ENCODE data around the gene SPRED2.
"Not testable (repeated sequence)": the region's sequence is repeated elsewhere in the genome, so short reads cannot be mapped to it uniquely, and the experiment has no call there.

Gene SPRED2

DNA sequence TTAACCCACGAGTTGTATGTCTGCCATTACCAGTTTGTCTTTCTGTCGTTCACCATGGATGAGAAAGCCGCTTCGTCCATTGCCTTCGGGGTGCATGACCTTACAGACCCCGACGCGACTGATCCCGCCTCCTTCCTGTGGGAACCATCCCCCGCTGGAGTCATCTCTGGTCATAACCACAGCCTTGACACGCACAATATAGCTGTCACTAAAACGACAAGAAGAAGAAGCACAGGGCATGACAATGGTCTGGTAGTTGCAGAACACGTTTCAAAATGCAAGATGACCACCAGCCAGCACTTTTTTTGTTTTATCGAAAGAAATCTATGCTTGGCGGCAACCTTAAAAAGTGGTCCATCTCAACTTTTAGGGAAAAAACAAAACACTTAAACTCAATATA is 87.7 kb downstream of the SPRED2 start:
- Histone ChIP-seq H3K9me3 (ENCODE audit: control insufficient read depth, low read length) (no peaks in the 10 kb centered on the region), H3K4me2 (ENCODE audit: low read length) (no peak overlapping the region), H3K4me1 (no peaks in the 10 kb centered on the region), H2AFZ (no peak overlapping the region), H3K36me3 (ENCODE audit: control insufficient read depth, insufficient read depth, low read length) (no peaks in the 10 kb centered on the region), H3K27ac (no peak overlapping the region), H3K9ac (no peak overlapping the region), H3K4me3 (ENCODE audit: low read depth, low read length) (no peak overlapping the region), H3K27me3 (ENCODE audit: control insufficient read depth, insufficient read depth, low read length) (no peaks in the 10 kb centered on the region), H3K79me2 (peaks cover 28% of the 10 kb centered on the region)
- TF ChIP-seq, protein P1, sequence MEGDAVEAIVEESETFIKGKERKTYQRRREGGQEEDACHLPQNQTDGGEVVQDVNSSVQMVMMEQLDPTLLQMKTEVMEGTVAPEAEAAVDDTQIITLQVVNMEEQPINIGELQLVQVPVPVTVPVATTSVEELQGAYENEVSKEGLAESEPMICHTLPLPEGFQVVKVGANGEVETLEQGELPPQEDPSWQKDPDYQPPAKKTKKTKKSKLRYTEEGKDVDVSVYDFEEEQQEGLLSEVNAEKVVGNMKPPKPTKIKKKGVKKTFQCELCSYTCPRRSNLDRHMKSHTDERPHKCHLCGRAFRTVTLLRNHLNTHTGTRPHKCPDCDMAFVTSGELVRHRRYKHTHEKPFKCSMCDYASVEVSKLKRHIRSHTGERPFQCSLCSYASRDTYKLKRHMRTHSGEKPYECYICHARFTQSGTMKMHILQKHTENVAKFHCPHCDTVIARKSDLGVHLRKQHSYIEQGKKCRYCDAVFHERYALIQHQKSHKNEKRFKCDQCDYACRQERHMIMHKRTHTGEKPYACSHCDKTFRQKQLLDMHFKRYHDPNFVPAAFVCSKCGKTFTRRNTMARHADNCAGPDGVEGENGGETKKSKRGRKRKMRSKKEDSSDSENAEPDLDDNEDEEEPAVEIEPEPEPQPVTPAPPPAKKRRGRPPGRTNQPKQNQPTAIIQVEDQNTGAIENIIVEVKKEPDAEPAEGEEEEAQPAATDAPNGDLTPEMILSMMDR (IDR thresholded peaks at IDR 0.05): no peak

DNA sequence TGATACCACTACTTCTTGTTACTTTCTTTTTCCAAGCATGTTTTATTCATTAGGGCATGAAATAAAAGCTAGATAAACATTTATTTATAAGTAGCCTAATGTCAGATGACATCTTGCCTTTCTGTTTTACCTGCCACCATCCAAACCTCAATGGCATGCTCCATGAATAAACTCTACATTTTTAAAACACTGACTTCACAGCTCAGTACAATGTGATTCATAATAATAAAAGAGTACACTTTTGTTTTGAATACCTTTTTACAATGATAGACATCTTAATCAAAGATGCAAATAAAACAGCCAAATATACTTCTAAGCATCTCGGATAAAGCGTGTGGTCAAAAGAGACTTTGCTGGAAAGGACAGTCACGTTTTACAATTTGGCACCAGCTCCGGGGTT is 88.2 kb downstream of the SPRED2 start:
- no peaks in the 10 kb centered on the region for H3K36me3 ChIP-seq (ENCODE audit: control insufficient read depth, insufficient read depth, low read length)
- TF ChIP-seq, protein P1 (IDR thresholded peaks at IDR 0.05): no peak
- no peaks in the 10 kb centered on the region for H3K4me1 ChIP-seq
- no peak overlapping the region for H3K9ac ChIP-seq
- H3K79me2 ChIP-seq: peaks cover 28% of the 10 kb centered on the region
- no peak overlapping the region for H3K4me3 ChIP-seq (ENCODE audit: low read depth, low read length)
- H3K27ac ChIP-seq: no peak overlapping the region
- no peaks in the 10 kb centered on the region for H3K27me3 ChIP-seq (ENCODE audit: control insufficient read depth, insufficient read depth, low read length)
- no peak overlapping the region for H2AFZ ChIP-seq
- H3K4me2 ChIP-seq (ENCODE audit: low read length): no peak overlapping the region
- H3K9me3 ChIP-seq (ENCODE audit: control insufficient read depth, low read length): no peaks in the 10 kb centered on the region

DNA sequence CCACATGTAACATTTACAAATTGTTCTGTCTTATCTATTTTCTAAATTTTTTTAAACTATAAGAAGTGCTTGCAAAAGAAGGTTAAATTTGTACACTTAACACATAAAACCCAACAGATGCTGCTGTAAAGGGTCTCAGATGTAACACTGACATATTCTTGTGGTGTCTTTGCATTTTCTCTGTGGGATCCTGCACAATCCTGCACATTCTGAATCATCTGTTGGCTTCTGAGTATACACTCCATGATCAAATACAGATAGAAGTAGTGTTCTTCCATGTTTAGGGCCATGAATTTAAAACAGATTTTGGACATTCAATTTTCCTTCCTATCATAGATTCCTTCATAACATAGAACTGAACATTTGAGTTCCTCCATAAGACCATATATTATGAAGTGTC is 89.0 kb downstream of the SPRED2 start:
- Histone ChIP-seq H3K4me3 (ENCODE audit: low read depth, low read length) (no peak overlapping the region), H3K4me2 (ENCODE audit: low read length) (no peak overlapping the region), H3K79me2 (peaks cover 24% of the 10 kb centered on the region), H3K4me1 (no peaks in the 10 kb centered on the region), H3K27me3 (ENCODE audit: control insufficient read depth, insufficient read depth, low read length) (no peaks in the 10 kb centered on the region), H3K9ac (no peak overlapping the region), H3K36me3 (ENCODE audit: control insufficient read depth, insufficient read depth, low read length) (no peaks in the 10 kb centered on the region), H3K27ac (no peak overlapping the region), H3K9me3 (ENCODE audit: control insufficient read depth, low read length) (no peaks in the 10 kb centered on the region), H2AFZ (no peak overlapping the region)
- TF ChIP-seq, protein P1 (IDR thresholded peaks at IDR 0.05): no peak

DNA sequence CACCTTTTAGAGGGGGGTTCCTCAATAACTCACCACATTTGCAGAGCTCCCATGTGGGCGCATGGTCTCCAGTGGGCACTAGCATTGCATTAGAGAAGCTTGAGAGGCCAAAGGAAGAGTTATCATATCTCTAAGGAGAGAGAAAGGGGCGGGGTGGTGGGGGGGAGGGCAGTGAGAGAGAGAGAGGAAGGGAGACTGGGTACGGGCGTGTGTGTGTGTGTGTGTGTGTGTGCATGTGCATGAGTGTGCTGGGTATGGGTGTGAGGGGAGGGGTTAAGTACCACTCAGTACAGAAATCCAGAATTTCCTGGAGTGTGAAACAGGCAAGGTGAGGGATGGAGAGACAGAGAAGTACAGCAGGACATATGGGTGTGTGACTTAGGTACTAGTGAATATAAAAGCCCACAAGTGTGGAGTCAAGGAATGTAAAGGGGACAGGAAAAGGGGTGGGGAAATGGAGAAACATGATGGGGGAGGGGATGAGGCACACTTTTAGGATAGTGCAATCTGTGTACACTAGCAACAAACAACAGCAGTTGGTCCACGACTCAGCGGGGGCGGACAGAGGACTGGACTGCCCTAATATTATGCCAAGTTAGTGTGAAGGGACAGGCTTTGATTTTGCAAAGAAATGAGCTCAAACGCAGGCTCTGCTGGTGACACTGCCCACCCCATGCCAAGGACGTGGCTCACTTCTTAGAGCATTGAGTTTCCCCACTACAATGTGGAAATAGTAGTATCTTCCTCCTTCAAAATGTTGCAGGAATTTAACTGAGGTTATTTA is 91.3 kb downstream of the SPRED2 start:
- Histone ChIP-seq H3K36me3 (ENCODE audit: control insufficient read depth, insufficient read depth, low read length) (no peaks in the 10 kb centered on the region), H3K4me3 (ENCODE audit: low read depth, low read length) (no peak overlapping the region), H2AFZ (no peak overlapping the region), H3K4me2 (ENCODE audit: low read length) (no peak overlapping the region), H3K4me1 (no peaks in the 10 kb centered on the region), H3K9me3 (ENCODE audit: control insufficient read depth, low read length) (no peaks in the 10 kb centered on the region), H3K27ac (no peak overlapping the region), H3K9ac (no peak overlapping the region), H3K27me3 (ENCODE audit: control insufficient read depth, insufficient read depth, low read length) (no peaks in the 10 kb centered on the region), H3K79me2 (peaks cover 2% of the 10 kb centered on the region)
- TF ChIP-seq, protein P1 (IDR thresholded peaks at IDR 0.05): no peak

DNA sequence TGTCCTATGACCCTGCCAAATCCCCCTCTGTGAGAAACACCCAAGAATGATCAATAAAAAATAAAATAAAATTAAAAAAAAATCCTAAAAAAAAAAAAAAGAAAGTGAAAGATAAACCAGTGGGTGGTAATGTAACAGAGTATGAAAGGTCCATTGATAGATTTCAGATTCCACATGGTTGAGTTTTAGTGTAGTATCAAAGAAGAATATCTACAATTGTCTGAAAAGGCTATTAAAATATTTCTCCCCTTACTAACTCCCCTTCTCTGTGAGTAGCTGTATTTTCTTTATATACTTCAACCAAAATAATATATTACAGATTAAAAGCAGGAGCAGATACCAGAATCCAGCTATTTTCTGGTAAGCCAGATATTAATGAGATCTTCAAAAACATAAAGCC is 92.8 kb downstream of the SPRED2 start:
- no peak overlapping the region for H3K4me3 ChIP-seq (ENCODE audit: low read depth, low read length)
- H3K79me2 ChIP-seq: no peaks in the 10 kb centered on the region
- H3K9me3 ChIP-seq (ENCODE audit: control insufficient read depth, low read length): no peaks in the 10 kb centered on the region
- TF ChIP-seq, protein P1 (IDR thresholded peaks at IDR 0.05): no peak
- no peak overlapping the region for H3K9ac ChIP-seq
- no peak overlapping the region for H2AFZ ChIP-seq
- no peak overlapping the region for H3K27ac ChIP-seq
- no peaks in the 10 kb centered on the region for H3K36me3 ChIP-seq (ENCODE audit: control insufficient read depth, insufficient read depth, low read length)
- no peaks in the 10 kb centered on the region for H3K4me1 ChIP-seq
- no peaks in the 10 kb centered on the region for H3K27me3 ChIP-seq (ENCODE audit: control insufficient read depth, insufficient read depth, low read length)
- no peak overlapping the region for H3K4me2 ChIP-seq (ENCODE audit: low read length)

DNA sequence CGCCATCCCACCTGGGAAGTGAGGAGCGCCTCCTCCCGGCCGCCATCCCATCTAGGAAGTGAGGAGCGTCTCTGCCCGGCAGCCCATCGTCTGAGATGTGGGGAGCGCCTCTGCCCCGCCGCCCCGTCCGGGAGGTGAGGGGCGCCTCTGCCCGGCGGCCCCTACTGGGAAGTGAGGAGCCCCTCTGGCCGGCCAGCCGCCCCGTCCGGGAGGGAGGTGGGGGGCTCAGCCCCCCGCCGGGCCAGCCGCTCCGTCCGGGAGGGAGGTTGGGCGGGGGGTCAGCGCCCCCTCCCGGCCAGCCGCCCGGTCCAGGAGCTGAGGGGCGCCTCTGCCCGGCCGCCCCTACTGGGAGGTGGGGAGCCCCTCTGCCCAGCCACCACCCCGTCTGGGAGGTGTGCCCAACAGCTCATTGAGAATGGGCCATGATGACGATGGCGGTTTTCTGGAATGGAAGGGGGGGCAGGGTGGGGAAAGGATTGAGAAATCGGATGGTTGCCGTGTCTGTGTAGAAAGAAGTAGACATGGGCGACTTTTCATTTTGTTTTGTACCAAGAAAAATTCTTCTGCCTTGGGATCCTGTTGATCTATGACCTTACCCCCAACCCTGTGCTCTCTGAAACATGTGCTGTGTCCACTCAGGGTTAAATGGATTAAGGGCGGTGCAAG is 93.4 kb downstream of the SPRED2 start:
- not testable (repeated sequence) for H3K4me3 ChIP-seq (ENCODE audit: low read depth, low read length); H3K36me3 ChIP-seq (ENCODE audit: control insufficient read depth, insufficient read depth, low read length); H2AFZ ChIP-seq; H3K4me2 ChIP-seq (ENCODE audit: low read length); H3K79me2 ChIP-seq; H3K9ac ChIP-seq; H3K4me1 ChIP-seq; H3K27me3 ChIP-seq (ENCODE audit: control insufficient read depth, insufficient read depth, low read length); H3K27ac ChIP-seq; H3K9me3 ChIP-seq (ENCODE audit: control insufficient read depth, low read length)

DNA sequence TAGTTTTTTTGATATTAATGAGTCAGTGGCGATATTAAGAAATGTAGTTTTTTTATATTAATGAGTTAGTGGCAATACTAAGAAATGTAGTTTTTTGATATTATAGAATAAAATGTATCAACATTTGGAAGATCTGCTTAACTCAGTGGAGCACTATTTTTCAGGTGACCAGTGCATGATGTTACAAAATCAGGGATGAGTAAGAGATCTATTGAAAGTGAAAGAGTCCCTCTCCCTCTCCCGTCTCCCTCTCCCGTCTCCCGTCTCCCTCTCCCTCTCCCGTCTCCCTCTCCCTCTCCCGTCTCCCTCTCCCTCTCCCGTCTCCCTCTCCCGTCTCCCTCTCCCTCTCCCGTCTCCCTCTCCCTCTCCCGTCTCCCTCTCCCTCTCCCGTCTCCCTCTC is 94.5 kb downstream of the SPRED2 start:
- not testable (repeated sequence) for H3K36me3 ChIP-seq (ENCODE audit: control insufficient read depth, insufficient read depth, low read length); H3K9me3 ChIP-seq (ENCODE audit: control insufficient read depth, low read length); H3K79me2 ChIP-seq; H3K27ac ChIP-seq; H3K4me2 ChIP-seq (ENCODE audit: low read length); H2AFZ ChIP-seq; H3K9ac ChIP-seq; H3K27me3 ChIP-seq (ENCODE audit: control insufficient read depth, insufficient read depth, low read length); H3K4me3 ChIP-seq (ENCODE audit: low read depth, low read length); H3K4me1 ChIP-seq

All from parathyroid adenoma (tissue), 2 donors.